HG03342 (cell line): ENCODE results near the gene BCAS4.
"Not testable (repeated sequence)": the region's sequence is repeated elsewhere in the genome, so short reads cannot be mapped to it uniquely, and the experiment has no call there.

Experiments
- ATAC-seq: cut with Tn5 transposase; IDR thresholded peaks from one replicate; pipeline ENCODE4 v1.9.1; 2021; ENCODE audit warnings: mild to moderate bottlenecking, moderate library complexity; ENCODE audit not compliant: unreplicated experiment

Gene BCAS4

GRCh38 chr20:50771419-50772080, 23.3 kb upstream of the BCAS4 start:
- ATAC-seq = not testable (repeated sequence)

- no peak for ATAC-seq
Observed at GRCh38 chr20:50772420-50773185, 22.3 kb upstream of the BCAS4 start.

GRCh38 chr20:50774515-50774914, 20.3 kb upstream of the BCAS4 start:
- ATAC-seq = no peak

GRCh38 chr20:50776122-50776817, 18.6 kb upstream of the BCAS4 start:
- ATAC-seq = no peak

- ATAC-seq = no peak
Observed at GRCh38 chr20:50777373-50777772, 17.5 kb upstream of the BCAS4 start.

GRCh38 chr20:50778994-50779393, 15.9 kb upstream of the BCAS4 start:
- ATAC-seq = not testable (repeated sequence)

- no peak for ATAC-seq
Observed at GRCh38 chr20:50783390-50783789, 11.5 kb upstream of the BCAS4 start.

- no peak for ATAC-seq
Observed at GRCh38 chr20:50783903-50784302, 11.0 kb upstream of the BCAS4 start.

GRCh38 chr20:50784464-50784863, 10.4 kb upstream of the BCAS4 start:
- ATAC-seq = no peak

GRCh38 chr20:50786703-50787102, 8.2 kb upstream of the BCAS4 start:
- ATAC-seq = no peak

- no peak for ATAC-seq
Observed at GRCh38 chr20:50787181-50787580, 7.7 kb upstream of the BCAS4 start.

- ATAC-seq = no peak
Observed at GRCh38 chr20:50788045-50788991, 6.5 kb upstream of the BCAS4 start.

GRCh38 chr20:50789968-50790650, 4.8 kb upstream of the BCAS4 start:
- ATAC-seq = no peak

- ATAC-seq = peak; percentile 67
Observed at GRCh38 chr20:50790651-50791277, 4.1 kb upstream of the BCAS4 start.

GRCh38 chr20:50792708-50793574, 1.9 kb upstream of the BCAS4 start:
- no peak for ATAC-seq

GRCh38 chr20:50793575-50794016, 1.3 kb upstream of the BCAS4 start:
- not testable (repeated sequence) for ATAC-seq

- no peak for ATAC-seq
Observed at GRCh38 chr20:50794181-50794845, 548 bp upstream of the BCAS4 start.

GRCh38 chr20:50797142-50797541, 2.3 kb downstream of the BCAS4 start:
- no peak for ATAC-seq
